K562 (cell line): ENCODE data around the gene WDFY2. TPM values are rescaled to one million over a fixed set of nuclear protein-coding genes. Genes with fewer than 3 reads are reported as not detected.

ENCODE experiments used
- ATAC-seq: fragments of 200-7000 bp; cut with Tn5 transposase; 3 replicates; pipeline ENCODE4 v1.9.1; 2020; ENCODE audit warnings: moderate library complexity
- BruUV-seq: library from RNA; stranded (reverse); fragments of 400-500 nt; replicated peaks from 2 replicates; lab custom pipeline; 2021; lab: Mats Ljungman, UMichigan
- CTCF ChIA-PET: fragments of 300-600 bp; formaldehyde crosslinking; extraction: SDS; loops from one replicate; lab custom pipeline; 2021; ENCODE audit warnings: low intra/inter-chr PET ratio; lab: Yijun Ruan, JAX
- POLR2A ChIA-PET: fragments of 300-600, 350-650 bp; sonication (Branson Sonifier 250); formaldehyde crosslinking; extraction: SDS; loops from one replicate; lab custom pipeline; 2021; ENCODE audit warnings: antibody characterized with exemption, inconsistent platforms; lab: Yijun Ruan, JAX
- DNase-seq, 4 experiments: peaks; one replicate each; pipeline versions ENCODE4 v3.0.0 to v3.0.0-alpha.2; 2011 to 2018; ENCODE audit warnings: low spot score in 3 of 4, mixed read lengths in 3 of 4; ENCODE audit errors: extremely low read depth in 1 of 4
- FAIRE-seq: peaks from 2 replicates; lab custom pipeline; 2011; peaks lifted over from hg19 to GRCh38; lab: Jason Lieb, UNC
- H2AFZ ChIP-seq: 2 replicates; pipeline ENCODE4 v1.6.0; 2011; ENCODE audit warnings: low read depth, low read length, control low read depth, inconsistent platforms
- H3K27ac ChIP-seq: fragments of 200-600 bp; 3 replicates; pipeline ENCODE4 v1.8.0; 2011; ENCODE audit warnings: low read depth, mild to moderate bottlenecking, control low read depth, inconsistent platforms, low read length, moderate library complexity, mixed read lengths; ENCODE audit errors: extremely low read depth
- H3K27me3 ChIP-seq, 2 experiments: fragments of 300-600 bp in 1 of 2; 2 replicates in 1 of 2; 3 replicates in 1 of 2; pipeline versions ENCODE4 v1.6.0 to v1.8.0; 2011; ENCODE audit warnings: inconsistent platforms in 2 of 2, low read length in 2 of 2, mild to moderate bottlenecking in 1 of 2, mixed read lengths in 1 of 2, moderate library complexity in 1 of 2; ENCODE audit not compliant: control insufficient read depth in 2 of 2, insufficient read depth in 2 of 2
- H3K36me3 ChIP-seq: fragments of 300-600 bp; 3 replicates; pipeline ENCODE4 v1.8.0; 2011; ENCODE audit warnings: mild to moderate bottlenecking, low read length, inconsistent platforms; ENCODE audit not compliant: control insufficient read depth, insufficient read depth
- H3K4me1 ChIP-seq, 2 experiments: fragments of 200-600 bp in 1 of 2; replicated peaks in 1 of 2; 2 replicates in 1 of 2; 3 replicates in 1 of 2; pipeline versions ENCODE4 v1.5.1 to v1.8.0; 2011; ENCODE audit warnings: inconsistent platforms in 2 of 2, low read length in 2 of 2, mild to moderate bottlenecking in 1 of 2, mixed read lengths in 1 of 2, moderate library complexity in 1 of 2; ENCODE audit not compliant: control insufficient read depth in 2 of 2, insufficient read depth in 2 of 2
- H3K4me2 ChIP-seq: 2 replicates; pipeline ENCODE4 v1.6.1; 2011; ENCODE audit warnings: low read length, control low read depth, inconsistent platforms, mixed read lengths; ENCODE audit not compliant: insufficient read depth
- H3K4me3 ChIP-seq: fragments of 200-600 bp; sonication (generic), shearing (Covaris generic); 2 replicates; pipeline ENCODE4 v1.5.1; 2016; ENCODE audit warnings: control low read depth, inconsistent platforms
- H3K79me2 ChIP-seq: fragments of 200-600 bp; 3 replicates; pipeline ENCODE4 v1.8.0; 2011; ENCODE audit warnings: low read length, inconsistent platforms; ENCODE audit not compliant: control insufficient read depth, insufficient read depth
- H3K9ac ChIP-seq, 2 experiments: 2 replicates each; pipeline versions ENCODE4 v1.6.0 to v1.6.1; 2011; ENCODE audit warnings: low read depth in 2 of 2, low read length in 2 of 2, control low read depth in 1 of 2, inconsistent platforms in 1 of 2, mild to moderate bottlenecking in 1 of 2, mixed read lengths in 1 of 2; ENCODE audit not compliant: insufficient read depth in 1 of 2
- H3K9me1 ChIP-seq: one replicate; pipeline ENCODE4 v1.6.0; 2011; ENCODE audit warnings: inconsistent platforms, mild to moderate bottlenecking, low read length, moderate library complexity; ENCODE audit not compliant: control insufficient read depth, insufficient read depth
- H3K9me3 ChIP-seq: replicated peaks from 2 replicates; pipeline ENCODE4 v1.5.1; 2011; ENCODE audit warnings: low read depth, low read length, inconsistent platforms; ENCODE audit not compliant: control insufficient read depth, insufficient read depth
- H4K20me1 ChIP-seq: replicated peaks from 2 replicates; pipeline ENCODE4 v1.6.1; 2011; ENCODE audit warnings: low read length, inconsistent platforms, mixed read lengths; ENCODE audit not compliant: control insufficient read depth, insufficient read depth
- CTBP1 ChIP-seq: fragments of 450-650 bp; IDR thresholded peaks from 2 replicates; pipeline ENCODE4 v1.6.1; 2016; ENCODE audit warnings: borderline replicate concordance
- PURB ChIP-seq: sonication (generic); formaldehyde crosslinking; IDR thresholded peaks from 2 replicates; pipeline ENCODE4 v1.9.0; 2021; ENCODE audit warnings: low read depth, mild to moderate bottlenecking, missing genetic modification reagents
- RHOXF2B ChIP-seq: fragments of 250-450 bp; sonication (Bioruptor Pico); conservative IDR thresholded peaks from 2 replicates; pipeline ENCODE4 v1.5.1; 2021
- SLC30A9 ChIP-seq: fragments of 250-450 bp; sonication (Bioruptor Pico); IDR thresholded peaks from 2 replicates; pipeline ENCODE4 v1.8.0; 2022; ENCODE audit warnings: mild to moderate bottlenecking, moderate library complexity
- ZNF436 ChIP-seq: fragments of 250-450, 450-650 bp; sonication (Bioruptor Pico); formaldehyde crosslinking; IDR thresholded peaks from 2 replicates; pipeline ENCODE4 v1.7.0; 2020; ENCODE audit warnings: mild to moderate bottlenecking
- WGBS: fragments of 100-300 bp; shearing (Covaris generic); methylation state at CpG from one replicate; pipeline ENCODE4 v1.1.6; 2016; ENCODE audit warnings: low coverage, mixed read lengths; ENCODE audit not compliant: insufficient coverage; ENCODE audit errors: missing lambda C conversion rate; 5-methylcytosine and 5-hydroxymethylcytosine counted together
- in situ Hi-C: fragments of 300-500 bp; cut with MboI; formaldehyde crosslinking; loops from 4 replicates; pipeline ENCODE4 v1.15.0; 2018; ENCODE audit warnings: inconsistent platforms, mixed read lengths
- intact Hi-C: fragments of 100-400 bp; cut with micrococcal nuclease; formaldehyde crosslinking; loops from 2 replicates; pipeline ENCODE4 v1.14.2; 2022
- polyA plus RNA-seq, 8 experiments: library from polyadenylated mRNA; depleted of rRNA in 4 of 8; stranded (reverse) in 5 of 8; unstranded in 3 of 8; fragments of >200 nt; fragmentation: Nextera tagmentation in 2 of 8; fragmentation: Illumina TruSeq in 1 of 8; extraction: Ambion mirVana in 2 of 8; extraction: Trizol in 1 of 8; gene quantifications; 2 replicates each; pipeline versions ENCODE4 v1.2.1 to v1.2.3, GENCODE V29; 2011 to 2014; ENCODE audit warnings: inconsistent platforms in 1 of 8, missing spikeins in 1 of 8
- total RNA-seq, 7 experiments: library from RNA; depleted of rRNA in 6 of 7; stranded (reverse); fragments of >200 nt in 6 of 7; fragmentation: Illumina TruSeq in 2 of 7; extraction: Trizol in 2 of 7; gene quantifications; 2 replicates each; pipeline versions ENCODE4 v1.2.1 to v1.2.3, GENCODE V29; 2011 to 2021; ENCODE audit warnings: low replicate concordance in 1 of 7
- TF ChIP-seq, protein P1 (sequence below), 2 experiments: fragments of 450-650 bp; IDR thresholded peaks; 2 replicates each; pipeline ENCODE4 v1.6.1; 2016; ENCODE audit warnings: mild to moderate bottlenecking in 2 of 2, borderline replicate concordance in 1 of 2, low read depth in 1 of 2, moderate library complexity in 1 of 2
- TF ChIP-seq, protein P2 (sequence below), 2 experiments: fragments of 250-450 bp in 1 of 2; fragments of 450-650 bp in 1 of 2; sonication (Bioruptor Pico) in 1 of 2; IDR thresholded peaks; 2 replicates each; pipeline versions ENCODE4 v1.6.1 to v1.8.0; 2016 to 2021; ENCODE audit warnings: mild to moderate bottlenecking in 2 of 2, moderate library complexity in 2 of 2, missing compliant biosample characterization in 1 of 2, missing genetic modification characterization in 1 of 2
- TF ChIP-seq, protein P3 (sequence below): IDR thresholded peaks from 2 replicates; pipeline ENCODE4 v1.6.1; 2011; ENCODE audit not compliant: insufficient read length; ENCODE audit errors: extremely low read depth

Gene WDFY2
- total and polyA plus RNA-seq, 9 of the 15 experiments (the other 6 are each of a cell fraction or from before 2014, with no cell fraction given), result 0.66 to 6.4 (median 4.4) TPM

DNA sequence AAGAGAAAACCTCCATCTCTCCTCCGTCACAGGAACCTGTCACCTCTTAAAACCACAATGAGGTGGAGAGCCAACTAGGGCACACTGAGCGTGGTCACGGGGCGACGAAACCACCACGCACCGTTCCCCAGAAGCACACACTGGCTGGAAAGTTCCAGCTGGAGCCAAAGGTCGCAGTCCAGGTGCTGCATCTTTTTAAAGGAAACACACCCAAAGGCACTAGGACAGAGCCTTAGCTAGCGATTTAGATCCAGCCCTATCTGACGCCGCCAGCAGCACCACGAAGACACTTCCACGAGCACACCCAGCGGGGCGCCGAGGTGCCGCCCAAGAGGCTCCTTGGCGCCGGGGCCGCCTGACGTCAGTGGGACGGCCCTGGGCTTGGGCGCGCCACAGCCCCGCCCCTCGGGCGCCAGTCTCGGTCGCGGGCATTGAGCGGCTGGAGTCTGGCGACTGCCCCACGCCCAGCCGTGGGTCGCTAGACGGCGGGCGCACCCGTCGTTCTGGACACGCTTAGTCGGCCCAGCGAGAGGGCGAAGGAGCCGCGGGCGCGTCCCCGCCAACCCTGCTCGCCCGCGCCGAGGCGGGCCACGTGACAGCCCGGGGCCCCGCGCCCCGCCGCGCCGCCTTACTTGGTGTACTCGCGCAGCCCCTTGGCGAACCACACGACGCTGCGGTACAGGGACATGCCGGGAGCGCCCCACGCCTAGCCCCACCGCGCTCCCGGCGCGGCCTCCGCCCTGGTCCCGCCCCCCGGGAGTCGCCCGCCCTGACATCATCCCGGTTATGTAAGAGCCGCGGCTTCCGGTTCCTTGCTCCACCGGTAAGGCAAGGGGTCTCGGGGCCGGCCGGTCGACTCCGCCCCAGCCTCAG, 219.4 kb downstream of the WDFY2 start, which contains the start of gene DHRS12:
Gene DHRS12 (minus strand): TSS at position 742 of the 873 bp plus-strand sequence. CDS start 4,504 bp downstream, outside the sequence.
- Histone ChIP-seq H3K9ac (peak within 1 kb of the TSS; percentile 96 to 97), H3K9me1 (no peaks in the 10 kb centered on the region), H3K9me3 (no peaks in the 10 kb centered on the region), H3K36me3 (no peaks in the 10 kb centered on the region), H4K20me1 (no peaks in the 10 kb centered on the region), H3K4me1 (peaks cover 18 to 27% of the 10 kb centered on the region in 2 experiments; a peak in 4 of 5 replicates), H2AFZ (peak within 1 kb of the TSS; percentile 88), H3K79me2 (peaks cover 7% of the 10 kb centered on the region; the same call in 1 of the 3 replicates), H3K27ac (peak within 1 kb of the TSS; percentile 95), H3K4me3 (peak within 1 kb of the TSS; percentile 74), H3K27me3 (peaks cover 0 to 5% of the 10 kb centered on the region in 2 experiments; a peak in 2 of 5 replicates), H3K4me2 (peak within 1 kb of the TSS; percentile 90)
- POLR2A ChIA-PET, result interaction anchor here (0.5 to 0.8 kb wide), 4 partner anchors 10 to 349 kb away, joined by 3 read pairs; no protein-coding TSS in a partner anchor
- in situ Hi-C loops, result no loop called here
- CTCF ChIA-PET, result no interaction called here
- peak; percentile 94 for ATAC-seq
- BruUV-seq, result no TSS peak
- intact Hi-C loops, result no loop called here
- peak; percentile 89 to 93 (median 91) for DNase-seq
- WGBS, result under 1% methylated on average over 28 of the region's 91 CpGs
- peak; percentile 95 for FAIRE-seq
- TF ChIP-seq, protein P1, sequence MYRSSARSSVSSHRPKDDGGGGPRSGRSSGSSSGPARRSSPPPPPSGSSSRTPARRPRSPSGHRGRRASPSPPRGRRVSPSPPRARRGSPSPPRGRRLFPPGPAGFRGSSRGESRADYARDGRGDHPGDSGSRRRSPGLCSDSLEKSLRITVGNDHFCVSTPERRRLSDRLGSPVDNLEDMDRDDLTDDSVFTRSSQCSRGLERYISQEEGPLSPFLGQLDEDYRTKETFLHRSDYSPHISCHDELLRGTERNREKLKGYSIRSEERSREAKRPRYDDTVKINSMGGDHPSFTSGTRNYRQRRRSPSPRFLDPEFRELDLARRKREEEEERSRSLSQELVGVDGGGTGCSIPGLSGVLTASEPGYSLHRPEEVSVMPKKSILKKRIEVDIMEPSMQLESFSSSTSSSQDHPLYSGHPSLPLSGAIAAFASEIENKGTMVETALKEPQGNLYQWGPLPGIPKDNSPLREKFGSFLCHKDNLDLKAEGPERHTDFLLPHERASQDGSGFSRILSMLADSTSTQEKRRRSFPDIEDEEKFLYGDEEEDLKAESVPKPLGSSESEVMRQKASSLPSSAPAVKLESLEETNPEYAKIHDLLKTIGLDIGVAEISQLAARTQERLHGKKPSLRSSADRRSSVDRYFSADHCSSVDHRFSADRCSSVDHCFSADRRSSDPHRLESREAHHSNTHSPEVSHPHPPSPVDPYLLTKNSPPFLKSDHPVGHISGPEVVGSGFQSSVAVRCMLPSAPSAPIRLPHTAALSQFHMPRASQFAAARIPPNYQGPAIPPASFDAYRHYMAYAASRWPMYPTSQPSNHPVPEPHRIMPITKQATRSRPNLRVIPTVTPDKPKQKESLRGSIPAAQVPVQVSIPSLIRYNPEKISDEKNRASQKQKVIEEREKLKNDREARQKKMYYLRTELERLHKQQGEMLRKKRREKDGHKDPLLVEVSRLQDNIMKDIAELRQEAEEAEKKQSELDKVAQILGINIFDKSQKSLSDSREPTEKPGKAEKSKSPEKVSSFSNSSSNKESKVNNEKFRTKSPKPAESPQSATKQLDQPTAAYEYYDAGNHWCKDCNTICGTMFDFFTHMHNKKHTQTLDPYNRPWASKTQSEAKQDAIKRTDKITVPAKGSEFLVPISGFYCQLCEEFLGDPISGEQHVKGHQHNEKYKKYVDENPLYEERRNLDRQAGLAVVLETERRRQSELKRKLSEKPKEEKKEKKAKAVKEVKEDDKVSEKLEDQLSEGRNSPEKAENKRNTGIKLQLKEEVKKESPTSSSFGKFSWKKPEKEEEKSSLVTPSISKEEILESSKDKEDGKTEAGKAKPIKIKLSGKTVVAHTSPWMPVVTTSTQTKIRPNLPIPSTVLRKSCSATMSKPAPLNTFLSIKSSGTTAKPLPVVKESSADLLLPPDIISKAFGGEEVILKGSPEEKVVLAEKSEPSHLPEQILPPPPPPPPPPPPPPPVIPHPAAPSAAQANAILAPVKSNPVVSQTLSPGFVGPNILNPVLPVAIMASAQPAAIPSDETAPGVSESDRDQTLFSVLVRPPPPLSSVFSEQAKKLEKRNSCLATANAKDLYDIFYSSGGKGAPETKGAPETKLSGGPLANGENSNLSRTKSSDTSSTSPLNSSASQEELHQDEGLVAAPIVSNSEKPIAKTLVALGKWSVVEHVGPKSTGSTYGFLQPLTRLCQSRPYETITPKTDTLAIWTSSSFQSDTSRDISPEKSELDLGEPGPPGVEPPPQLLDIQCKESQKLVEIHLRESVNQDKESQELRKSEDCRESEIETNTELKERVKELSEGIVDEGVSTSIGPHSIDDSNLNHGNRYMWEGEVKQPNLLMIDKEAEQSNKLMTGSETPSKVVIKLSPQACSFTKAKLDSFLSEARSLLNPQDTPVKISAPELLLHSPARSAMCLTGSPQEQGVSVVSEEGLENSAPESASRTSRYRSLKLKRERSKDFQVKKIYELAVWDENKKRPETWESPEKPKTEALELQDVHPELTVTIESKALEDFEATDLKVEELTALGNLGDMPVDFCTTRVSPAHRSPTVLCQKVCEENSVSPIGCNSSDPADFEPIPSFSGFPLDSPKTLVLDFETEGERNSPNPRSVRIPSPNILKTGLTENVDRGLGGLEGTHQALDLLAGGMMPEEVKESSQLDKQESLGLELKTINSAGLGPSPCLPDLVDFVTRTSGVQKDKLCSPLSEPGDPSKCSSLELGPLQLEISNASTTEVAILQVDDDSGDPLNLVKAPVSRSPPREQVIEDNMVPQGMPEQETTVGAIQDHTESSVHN (IDR thresholded peaks at IDR 0.05; ENCODE audit: borderline replicate concordance in 1 of 2, low read depth in 1 of 2), result no peak
- peak; percentile 88 for TF ChIP-seq CTBP1
- TF ChIP-seq, protein P2, sequence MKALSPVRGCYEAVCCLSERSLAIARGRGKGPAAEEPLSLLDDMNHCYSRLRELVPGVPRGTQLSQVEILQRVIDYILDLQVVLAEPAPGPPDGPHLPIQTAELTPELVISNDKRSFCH (CRISPR knock-in tag; IDR thresholded peaks at IDR 0.05), result no peak
- TF ChIP-seq, protein P2 (tag; IDR thresholded peaks at IDR 0.05), result 0 out of 2 replicates have a peak, but pooled peaks have one; percentile 56
- TF ChIP-seq ZNF436, result no peak
- no peak for TF ChIP-seq SLC30A9
- TF ChIP-seq, protein P3, sequence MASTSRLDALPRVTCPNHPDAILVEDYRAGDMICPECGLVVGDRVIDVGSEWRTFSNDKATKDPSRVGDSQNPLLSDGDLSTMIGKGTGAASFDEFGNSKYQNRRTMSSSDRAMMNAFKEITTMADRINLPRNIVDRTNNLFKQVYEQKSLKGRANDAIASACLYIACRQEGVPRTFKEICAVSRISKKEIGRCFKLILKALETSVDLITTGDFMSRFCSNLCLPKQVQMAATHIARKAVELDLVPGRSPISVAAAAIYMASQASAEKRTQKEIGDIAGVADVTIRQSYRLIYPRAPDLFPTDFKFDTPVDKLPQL, result no peak
- TF ChIP-seq PURB (CRISPR knock-in tag), result no peak
- TF ChIP-seq RHOXF2B (CRISPR knock-in tag), result no peak
